GM12878 (cell line): Measurements from ENCODE around the gene B3GALT5. TPM values are rescaled to one million over a fixed set of nuclear protein-coding genes. Genes with fewer than 3 reads are reported as not detected.

Experiments used
- ATAC-seq: fragments of 200-7000 bp; cut with Tn5 transposase; 3 replicates; pipeline ENCODE4 v1.9.1; 2020; ENCODE audit warnings: mild to moderate bottlenecking, moderate library complexity
- BruUV-seq: library from RNA; stranded (reverse); fragments of 400-500 nt; replicated peaks from 2 replicates; lab custom pipeline; 2021; lab: Mats Ljungman, UMichigan
- CTCF ChIA-PET: fragments of 300-600 bp; sonication (Branson Sonifier 250); formaldehyde crosslinking; extraction: SDS; loops from one replicate; lab custom pipeline; 2021; ENCODE audit warnings: inconsistent platforms; lab: Yijun Ruan, JAX
- POLR2A ChIA-PET: fragments of 350-600 bp; formaldehyde crosslinking; extraction: SDS; loops from one replicate; lab custom pipeline; 2021; ENCODE audit warnings: inconsistent platforms; lab: Charles Lee
- RAD21 ChIA-PET: fragments of 300-600 bp; sonication (Branson Sonifier 250); formaldehyde crosslinking; loops from one replicate; lab custom pipeline; 2023; ENCODE audit warnings: antibody characterized with exemption; ENCODE audit not compliant: unreplicated experiment; lab: Charles Lee
- SMC1A ChIA-PET: fragments of 300-600 bp; sonication (Branson Sonifier 250); formaldehyde crosslinking; loops from one replicate; lab custom pipeline; 2023; ENCODE audit not compliant: unreplicated experiment, uncharacterized antibody; lab: Charles Lee
- DNase-seq: peaks from one replicate; pipeline ENCODE4 v3.0.0-alpha.2; 2011; ENCODE audit warnings: low read depth, low spot score
- FAIRE-seq: peaks from 3 replicates; lab custom pipeline; 2011; peaks lifted over from hg19 to GRCh38; lab: Jason Lieb, UNC
- H2AFZ ChIP-seq: 2 replicates; pipeline ENCODE4 v1.6.0; 2011; ENCODE audit warnings: low read depth, low read length, control low read depth; ENCODE audit not compliant: control insufficient read depth
- H3K27ac ChIP-seq: 2 replicates; pipeline ENCODE4 v1.5.1; 2011; ENCODE audit warnings: control low read depth; ENCODE audit not compliant: control insufficient read depth, insufficient read depth
- H3K27me3 ChIP-seq, 2 experiments: replicated peaks in 1 of 2; 2 replicates each; pipeline versions ENCODE4 v1.6.0 to v1.6.1; 2011; ENCODE audit warnings: low read length in 1 of 2; ENCODE audit not compliant: control insufficient read depth in 2 of 2, insufficient read depth in 2 of 2
- H3K36me3 ChIP-seq, 2 experiments: 2 replicates each; pipeline ENCODE4 v1.5.1; 2011; ENCODE audit warnings: low read length in 1 of 2; ENCODE audit not compliant: control insufficient read depth in 2 of 2, insufficient read depth in 2 of 2
- H3K4me1 ChIP-seq: 2 replicates; pipeline ENCODE4 v1.6.1; 2011; ENCODE audit warnings: mild to moderate bottlenecking, low read length, moderate library complexity, mixed read lengths; ENCODE audit not compliant: control insufficient read depth, insufficient read depth
- H3K4me2 ChIP-seq: 2 replicates; pipeline ENCODE4 v1.6.0; 2011; ENCODE audit warnings: control low read depth; ENCODE audit not compliant: control insufficient read depth, insufficient read depth
- H3K4me3 ChIP-seq: fragments of 200-600 bp; sonication (generic); 2 replicates; pipeline ENCODE4 v1.5.1; 2016
- H3K79me2 ChIP-seq: 2 replicates; pipeline ENCODE4 v1.6.0; 2011; ENCODE audit warnings: low read length; ENCODE audit not compliant: control insufficient read depth, insufficient read depth
- H3K9ac ChIP-seq: 2 replicates; pipeline ENCODE4 v1.8.0; 2011; ENCODE audit warnings: low read length, control low read depth, mixed read lengths; ENCODE audit not compliant: control insufficient read depth, insufficient read depth
- H3K9me3 ChIP-seq: replicated peaks from 3 replicates; pipeline ENCODE4 v1.5.1; 2011; ENCODE audit warnings: mild to moderate bottlenecking, low read length; ENCODE audit not compliant: control insufficient read depth, insufficient read depth
- H4K20me1 ChIP-seq: 2 replicates; pipeline ENCODE4 v1.6.0; 2011; ENCODE audit not compliant: control insufficient read depth, insufficient read depth
- ATF3 ChIP-seq: IDR thresholded peaks from 2 replicates; pipeline ENCODE4 v1.6.1; 2011; ENCODE audit warnings: low read depth, mild to moderate bottlenecking, low read length, moderate library complexity, borderline replicate concordance; ENCODE audit errors: extremely low read depth
- BCLAF1 ChIP-seq: fragments of 450-650 bp; IDR thresholded peaks from 2 replicates; pipeline ENCODE4 v1.6.1; 2017; ENCODE audit warnings: antibody characterized with exemption, mild to moderate bottlenecking, moderate library complexity
- BRCA1 ChIP-seq: IDR thresholded peaks from 2 replicates; pipeline ENCODE4 v1.6.1; 2011; ENCODE audit warnings: low read depth, low read length, improper control_type of control experiment
- FOXM1 ChIP-seq: IDR thresholded peaks from 2 replicates; pipeline ENCODE4 v1.6.1; 2012; ENCODE audit warnings: low read depth, mild to moderate bottlenecking, inconsistent platforms, low read length, moderate library complexity
- KDM1A ChIP-seq: fragments of 200-600 bp; sonication (generic); IDR thresholded peaks from 2 replicates; pipeline ENCODE4 v1.6.1; 2016; ENCODE audit warnings: borderline replicate concordance
- MAX ChIP-seq: IDR thresholded peaks from 2 replicates; pipeline ENCODE4 v1.6.1; 2012; ENCODE audit warnings: low read depth, low read length, improper control_type of control experiment
- MYB ChIP-seq: fragments of 150-350 bp; IDR thresholded peaks from 2 replicates; pipeline ENCODE4 v1.6.1; 2014; ENCODE audit warnings: mild to moderate bottlenecking, low read depth, low read length, borderline replicate concordance
- TCF7 ChIP-seq: IDR thresholded peaks from 2 replicates; pipeline ENCODE4 v1.6.1; 2014; ENCODE audit warnings: antibody characterized with exemption, borderline replicate concordance
- ZNF207 ChIP-seq: fragments of 450-650 bp; IDR thresholded peaks from 2 replicates; pipeline ENCODE4 v1.6.1; 2014; ENCODE audit warnings: antibody characterized with exemption, mild to moderate bottlenecking, borderline replicate concordance
- WGBS: methylation state at CpG from one replicate; pipeline ENCODE4 v1.1.6; 2016; ENCODE audit warnings: low lambda C conversion rate; ENCODE audit not compliant: insufficient replicate concordance, insufficient coverage; ENCODE audit errors: missing lambda C conversion rate; 5-methylcytosine and 5-hydroxymethylcytosine counted together
- in situ Hi-C: fragments of 300-500 bp; cut with MboI; formaldehyde crosslinking; loops from 9 replicates; pipeline ENCODE4 v1.14.3; 2018; ENCODE audit warnings: mixed read lengths
- intact Hi-C: fragments of 100-400 bp; cut with micrococcal nuclease; formaldehyde crosslinking; loops from one replicate; pipeline ENCODE4 v1.14.2; 2022; ENCODE audit not compliant: unreplicated experiment
- polyA plus RNA-seq, 11 experiments: library from polyadenylated mRNA; depleted of rRNA in 4 of 11; unstranded in 6 of 11; stranded (reverse) in 5 of 11; fragments of >200 nt; fragmentation: Nextera tagmentation in 4 of 11; fragmentation: Illumina TruSeq in 1 of 11; extraction: Ambion mirVana in 4 of 11; extraction: Trizol in 1 of 11; gene quantifications; 1 replicate in 1 of 11; 2 replicates in 10 of 11; pipeline versions ENCODE4 v1.2.1 to v1.2.3, GENCODE V29; 2011 to 2016; ENCODE audit warnings: inconsistent platforms in 2 of 11, missing spikeins in 2 of 11, low read depth in 1 of 11
- total RNA-seq, 4 experiments: library from RNA; depleted of rRNA in 3 of 4; stranded (reverse); fragments of >200 nt in 3 of 4; fragmentation: Illumina TruSeq in 1 of 4; extraction: Trizol in 1 of 4; gene quantifications; 2 replicates each; pipeline versions ENCODE4 v1.2.1 to v1.2.3, GENCODE V29; 2013 to 2021

The B3GALT5 gene
- total and polyA plus RNA-seq, 10 of the 15 experiments (the other 5 are each of a cell fraction or from before 2014, with no cell fraction given), result 0.03 to 0.04 TPM; not detected in 8

GRCh38 chr21:39650801-39651200 is 38.1 kb downstream of the B3GALT5 start:
- Histone ChIP-seq H2AFZ (no peak overlapping the region), H4K20me1 (no peaks in the 10 kb centered on the region), H3K4me3 (no peak overlapping the region), H3K9ac (no peak overlapping the region), H3K27ac (no peak overlapping the region), H3K9me3 (no peaks in the 10 kb centered on the region; the same call in 2 of the 3 replicates), H3K4me1 (no peaks in the 10 kb centered on the region), H3K36me3 (no peaks in the 10 kb centered on the region), H3K27me3 (no peaks in the 10 kb centered on the region), H3K79me2 (no peaks in the 10 kb centered on the region), H3K4me2 (no peak overlapping the region)
- in situ Hi-C loops (no loop called here), intact Hi-C loops (no loop called here)
- ATAC-seq (no peak), FAIRE-seq (no peak), DNase-seq (no peak)
- CTCF ChIA-PET, result no interaction called here
- BruUV-seq, result no TSS peak
- SMC1A ChIA-PET, result no interaction called here
- no peak for TF ChIP-seq TCF7
- no peak for TF ChIP-seq BRCA1
- TF ChIP-seq ZNF207, result no peak
- TF ChIP-seq MYB, result no peak
- TF ChIP-seq ATF3, result no peak
- TF ChIP-seq MAX, result no peak
- TF ChIP-seq FOXM1, result no peak
- TF ChIP-seq BCLAF1, result no peak
- no peak for TF ChIP-seq KDM1A
- POLR2A ChIA-PET, result no interaction called here
- WGBS, result 52% methylated on average over 7 of the region's 7 CpGs
- RAD21 ChIA-PET, result no interaction called here
